ENCODE measurements around the gene ERVFRD-1. TPM values are rescaled to one million over a fixed set of nuclear protein-coding genes. Genes with fewer than 3 reads are reported as not detected.

ERVFRD-1 gene
- polyA plus RNA-seq, 2 donors: 0.02 to 0.06 TPM

GRCh38 chr6:11113038-11113437 lies 1.5 kb upstream of the ERVFRD-1 start:
- H3K27me3 ChIP-seq (ENCODE audit: control insufficient read depth in 1 of 2, insufficient read depth in 2 of 2, low read length in 2 of 2): no peaks in the 10 kb centered on the region
- no peaks in the 10 kb centered on the region for H3K9me3 ChIP-seq (ENCODE audit: control insufficient read depth in 2 of 2, insufficient read depth in 1 of 2, low read depth in 1 of 2, low read length in 1 of 2)
- no peaks in the 10 kb centered on the region for H3K4me1 ChIP-seq (ENCODE audit: control insufficient read depth in 2 of 2, insufficient read depth in 2 of 2, low read length in 1 of 2)
- H3K4me3 ChIP-seq (ENCODE audit: low read depth in 1 of 2, low read length in 2 of 2): no peak overlapping the region
- H3K27ac ChIP-seq (ENCODE audit: low read depth in 2 of 2, low read length in 1 of 2): no peak overlapping the region
- WGBS, 2 donors: 86 to 90% methylated on average over 4 of the region's 4 CpGs
- no peaks in the 10 kb centered on the region for H3K36me3 ChIP-seq (ENCODE audit: control insufficient read depth in 2 of 2, insufficient read depth in 2 of 2, low read length in 1 of 2)

GRCh38 chr6:11111769-11112437 lies 378 bp upstream of the ERVFRD-1 start:
- Histone ChIP-seq H3K9me3 (ENCODE audit: control insufficient read depth in 2 of 2, insufficient read depth in 1 of 2, low read depth in 1 of 2, low read length in 1 of 2) (no peaks in the 10 kb centered on the region), H3K4me1 (ENCODE audit: control insufficient read depth in 2 of 2, insufficient read depth in 2 of 2, low read length in 1 of 2) (no peaks in the 10 kb centered on the region), H3K4me3 (ENCODE audit: low read depth in 1 of 2, low read length in 2 of 2) (no peak overlapping the region), H3K27me3 (ENCODE audit: control insufficient read depth in 1 of 2, insufficient read depth in 2 of 2, low read length in 2 of 2) (no peaks in the 10 kb centered on the region), H3K27ac (ENCODE audit: low read depth in 2 of 2, low read length in 1 of 2) (no peak overlapping the region), H3K36me3 (ENCODE audit: control insufficient read depth in 2 of 2, insufficient read depth in 2 of 2, low read length in 1 of 2) (no peaks in the 10 kb centered on the region)
- 76 to 78% methylated on average over 9 of the region's 9 CpGs for WGBS, 2 donors

- no peak overlapping the region for H3K4me3 ChIP-seq (ENCODE audit: low read depth in 1 of 2, low read length in 2 of 2)
- H3K27me3 ChIP-seq (ENCODE audit: control insufficient read depth in 1 of 2, insufficient read depth in 2 of 2, low read length in 2 of 2): no peaks in the 10 kb centered on the region
- H3K9me3 ChIP-seq (ENCODE audit: control insufficient read depth in 2 of 2, insufficient read depth in 1 of 2, low read depth in 1 of 2, low read length in 1 of 2): no peaks in the 10 kb centered on the region
- no peaks in the 10 kb centered on the region for H3K4me1 ChIP-seq (ENCODE audit: control insufficient read depth in 2 of 2, insufficient read depth in 2 of 2, low read length in 1 of 2)
- H3K36me3 ChIP-seq (ENCODE audit: control insufficient read depth in 2 of 2, insufficient read depth in 2 of 2, low read length in 1 of 2): no peaks in the 10 kb centered on the region
- no peak overlapping the region for H3K27ac ChIP-seq (ENCODE audit: low read depth in 2 of 2, low read length in 1 of 2)
Observed at GRCh38 chr6:11108726-11109125, 2.8 kb downstream of the ERVFRD-1 start.

GRCh38 chr6:11103065-11103464 lies 8.5 kb downstream of the ERVFRD-1 start:
- H3K4me3 ChIP-seq (ENCODE audit: low read depth in 1 of 2, low read length in 2 of 2): no peak overlapping the region
- H3K27me3 ChIP-seq (ENCODE audit: control insufficient read depth in 1 of 2, insufficient read depth in 2 of 2, low read length in 2 of 2): no peaks in the 10 kb centered on the region
- no peaks in the 10 kb centered on the region for H3K36me3 ChIP-seq (ENCODE audit: control insufficient read depth in 2 of 2, insufficient read depth in 2 of 2, low read length in 1 of 2)
- H3K27ac ChIP-seq (ENCODE audit: low read depth in 2 of 2, low read length in 1 of 2): no peak overlapping the region
- no peaks in the 10 kb centered on the region for H3K9me3 ChIP-seq (ENCODE audit: control insufficient read depth in 2 of 2, insufficient read depth in 1 of 2, low read depth in 1 of 2, low read length in 1 of 2)
- WGBS, 2 donors: 85 to 86% methylated on average over 5 of the region's 5 CpGs
- H3K4me1 ChIP-seq (ENCODE audit: control insufficient read depth in 2 of 2, insufficient read depth in 2 of 2, low read length in 1 of 2): no peaks in the 10 kb centered on the region

- Histone ChIP-seq H3K9me3 (ENCODE audit: control insufficient read depth in 2 of 2, insufficient read depth in 1 of 2, low read depth in 1 of 2, low read length in 1 of 2) (no peaks in the 10 kb centered on the region), H3K27me3 (ENCODE audit: control insufficient read depth in 1 of 2, insufficient read depth in 2 of 2, low read length in 2 of 2) (no peaks in the 10 kb centered on the region), H3K4me3 (ENCODE audit: low read depth in 1 of 2, low read length in 2 of 2) (no peak overlapping the region), H3K4me1 (ENCODE audit: control insufficient read depth in 2 of 2, insufficient read depth in 2 of 2, low read length in 1 of 2) (no peaks in the 10 kb centered on the region), H3K27ac (ENCODE audit: low read depth in 2 of 2, low read length in 1 of 2) (no peak overlapping the region), H3K36me3 (ENCODE audit: control insufficient read depth in 2 of 2, insufficient read depth in 2 of 2, low read length in 1 of 2) (no peaks in the 10 kb centered on the region)
- WGBS, 2 donors: 97 to 98% methylated on average over 5 of the region's 5 CpGs
Observed at GRCh38 chr6:11101417-11101816, 10.1 kb downstream of the ERVFRD-1 start.

GRCh38 chr6:11098004-11098403 lies 13.5 kb downstream of the ERVFRD-1 start:
- Histone ChIP-seq H3K4me1 (ENCODE audit: control insufficient read depth in 2 of 2, insufficient read depth in 2 of 2, low read length in 1 of 2) (no peaks in the 10 kb centered on the region), H3K4me3 (ENCODE audit: low read depth in 1 of 2, low read length in 2 of 2) (no peak overlapping the region), H3K27ac (ENCODE audit: low read depth in 2 of 2, low read length in 1 of 2) (no peak overlapping the region), H3K27me3 (ENCODE audit: control insufficient read depth in 1 of 2, insufficient read depth in 2 of 2, low read length in 2 of 2) (no peaks in the 10 kb centered on the region), H3K36me3 (ENCODE audit: control insufficient read depth in 2 of 2, insufficient read depth in 2 of 2, low read length in 1 of 2) (no peaks in the 10 kb centered on the region), H3K9me3 (ENCODE audit: control insufficient read depth in 2 of 2, insufficient read depth in 1 of 2, low read depth in 1 of 2, low read length in 1 of 2) (no peaks in the 10 kb centered on the region)
- 92 to 98% methylated on average over 1 of the region's 1 CpG for WGBS, 2 donors

- Histone ChIP-seq H3K27me3 (ENCODE audit: control insufficient read depth in 1 of 2, insufficient read depth in 2 of 2, low read length in 2 of 2) (no peaks in the 10 kb centered on the region), H3K4me3 (ENCODE audit: low read depth in 1 of 2, low read length in 2 of 2) (no peak overlapping the region), H3K36me3 (ENCODE audit: control insufficient read depth in 2 of 2, insufficient read depth in 2 of 2, low read length in 1 of 2) (no peaks in the 10 kb centered on the region), H3K4me1 (ENCODE audit: control insufficient read depth in 2 of 2, insufficient read depth in 2 of 2, low read length in 1 of 2) (no peaks in the 10 kb centered on the region), H3K9me3 (ENCODE audit: control insufficient read depth in 2 of 2, insufficient read depth in 1 of 2, low read depth in 1 of 2, low read length in 1 of 2) (no peaks in the 10 kb centered on the region), H3K27ac (ENCODE audit: low read depth in 2 of 2, low read length in 1 of 2) (no peak overlapping the region)
- 87 to 89% methylated on average over 8 of the region's 8 CpGs for WGBS, 2 donors
Observed at GRCh38 chr6:11097476-11097875, 14.0 kb downstream of the ERVFRD-1 start.

- Histone ChIP-seq H3K9me3 (ENCODE audit: control insufficient read depth in 2 of 2, insufficient read depth in 1 of 2, low read depth in 1 of 2, low read length in 1 of 2) (no peaks in the 10 kb centered on the region), H3K36me3 (ENCODE audit: control insufficient read depth in 2 of 2, insufficient read depth in 2 of 2, low read length in 1 of 2) (no peaks in the 10 kb centered on the region), H3K4me1 (ENCODE audit: control insufficient read depth in 2 of 2, insufficient read depth in 2 of 2, low read length in 1 of 2) (no peaks in the 10 kb centered on the region), H3K27ac (ENCODE audit: low read depth in 2 of 2, low read length in 1 of 2) (peak overlapping the region in 1 of 2 donors; percentile 22), H3K27me3 (ENCODE audit: control insufficient read depth in 1 of 2, insufficient read depth in 2 of 2, low read length in 2 of 2) (no peaks in the 10 kb centered on the region), H3K4me3 (ENCODE audit: low read depth in 1 of 2, low read length in 2 of 2) (no peak overlapping the region)
- WGBS, 2 donors: 48% methylated on average over 4 of the region's 4 CpGs
Observed at GRCh38 chr6:11096109-11096508, 15.4 kb downstream of the ERVFRD-1 start.

- H3K4me3 ChIP-seq (ENCODE audit: low read depth in 1 of 2, low read length in 2 of 2): peak overlapping the region; percentile 88 to 100
- H3K4me1 ChIP-seq (ENCODE audit: control insufficient read depth in 2 of 2, insufficient read depth in 2 of 2, low read length in 1 of 2): no peaks in the 10 kb centered on the region
- H3K9me3 ChIP-seq (ENCODE audit: control insufficient read depth in 2 of 2, insufficient read depth in 1 of 2, low read depth in 1 of 2, low read length in 1 of 2): no peaks in the 10 kb centered on the region
- no peaks in the 10 kb centered on the region for H3K36me3 ChIP-seq (ENCODE audit: control insufficient read depth in 2 of 2, insufficient read depth in 2 of 2, low read length in 1 of 2)
- WGBS, 2 donors: 33 to 38% methylated on average over 7 of the region's 7 CpGs
- H3K27me3 ChIP-seq (ENCODE audit: control insufficient read depth in 1 of 2, insufficient read depth in 2 of 2, low read length in 2 of 2): no peaks in the 10 kb centered on the region
- peak overlapping the region in 1 of 2 donors; percentile 98 for H3K27ac ChIP-seq (ENCODE audit: low read depth in 2 of 2, low read length in 1 of 2)
Observed at GRCh38 chr6:11094941-11095340, 16.6 kb downstream of the ERVFRD-1 start.

- Histone ChIP-seq H3K27ac (ENCODE audit: low read depth in 2 of 2, low read length in 1 of 2) (peak overlapping the region; percentile 98 to 99), H3K4me1 (ENCODE audit: control insufficient read depth in 2 of 2, insufficient read depth in 2 of 2, low read length in 1 of 2) (no peaks in the 10 kb centered on the region), H3K27me3 (ENCODE audit: control insufficient read depth in 1 of 2, insufficient read depth in 2 of 2, low read length in 2 of 2) (no peaks in the 10 kb centered on the region), H3K9me3 (ENCODE audit: control insufficient read depth in 2 of 2, insufficient read depth in 1 of 2, low read depth in 1 of 2, low read length in 1 of 2) (no peaks in the 10 kb centered on the region), H3K36me3 (ENCODE audit: control insufficient read depth in 2 of 2, insufficient read depth in 2 of 2, low read length in 1 of 2) (no peaks in the 10 kb centered on the region), H3K4me3 (ENCODE audit: low read depth in 1 of 2, low read length in 2 of 2) (peak overlapping the region; percentile 88 to 100)
- WGBS, 2 donors: 1% methylated on average over 15 of the region's 15 CpGs
Observed at GRCh38 chr6:11094411-11094851, 17.1 kb downstream of the ERVFRD-1 start.

Measured in esophagus (tissue), 2 donors.